GM12892 (cell line): ENCODE results near the gene MYO1A.

Experiments
- POLR2A ChIP-seq: IDR thresholded peaks from 2 replicates; pipeline ENCODE4 v1.6.1; 2011; ENCODE audit warnings: low read depth, low read length, control low read depth
- POLR2AphosphoS5 ChIP-seq: IDR thresholded peaks from 2 replicates; pipeline ENCODE4 v1.6.1; 2011; ENCODE audit warnings: low read depth, low read length, control low read depth

GRCh38 chr12:57010627-57011247 is 39.2 kb downstream of the MYO1A start:
- no peak for TF ChIP-seq POLR2A
- no peak for TF ChIP-seq POLR2AphosphoS5
